Measurements from ENCODE around the gene C1orf216.

GRCh38 chr1:35672116-35672515, 46.6 kb downstream of the C1orf216 start:
- no peak for TF ChIP-seq RCOR1 (IDR thresholded peaks at IDR 0.05; ENCODE audit: insufficient replicate concordance, low read length)
- no peak for TF ChIP-seq CTCF (conservative IDR thresholded peaks at IDR 0.05; ENCODE audit: low read depth, low read length)
- TF ChIP-seq POLR2A (IDR thresholded peaks at IDR 0.05; ENCODE audit: low read depth, low read length), result no peak
- TF ChIP-seq RFX5 (IDR thresholded peaks at IDR 0.05; ENCODE audit: low read depth, low read length), result no peak
